GM19438 (cell line): ENCODE measurements around the gene PCSK6.
"Not testable (repeated sequence)": the region's sequence is repeated elsewhere in the genome, so short reads cannot be mapped to it uniquely, and the experiment has no call there.

Source experiments
- ATAC-seq: cut with Tn5 transposase; IDR thresholded peaks from one replicate; pipeline ENCODE4 v1.9.1; 2021; ENCODE audit warnings: low read depth; ENCODE audit not compliant: unreplicated experiment

Gene PCSK6

DNA sequence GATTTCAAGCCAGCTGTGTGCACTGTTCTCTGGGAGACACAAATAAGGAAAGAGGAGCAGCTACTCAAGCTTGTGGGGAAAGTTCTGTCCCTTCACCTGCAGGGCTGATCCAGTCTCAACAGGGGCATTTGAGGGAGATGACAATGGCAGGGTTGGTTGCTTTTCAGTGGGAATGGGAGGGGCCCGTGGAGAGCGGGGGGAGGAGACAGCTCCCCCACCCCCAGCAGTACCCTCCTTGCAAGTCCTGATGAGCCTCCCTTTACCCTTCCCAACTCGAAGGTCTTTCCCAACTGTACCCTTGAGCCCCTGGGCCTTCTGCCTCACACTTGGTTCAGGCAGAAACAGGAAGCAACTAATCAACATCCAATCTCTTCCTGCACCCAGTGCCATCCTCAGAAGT, 122.7 kb downstream of the PCSK6 start:
- ATAC-seq, result no peak

DNA sequence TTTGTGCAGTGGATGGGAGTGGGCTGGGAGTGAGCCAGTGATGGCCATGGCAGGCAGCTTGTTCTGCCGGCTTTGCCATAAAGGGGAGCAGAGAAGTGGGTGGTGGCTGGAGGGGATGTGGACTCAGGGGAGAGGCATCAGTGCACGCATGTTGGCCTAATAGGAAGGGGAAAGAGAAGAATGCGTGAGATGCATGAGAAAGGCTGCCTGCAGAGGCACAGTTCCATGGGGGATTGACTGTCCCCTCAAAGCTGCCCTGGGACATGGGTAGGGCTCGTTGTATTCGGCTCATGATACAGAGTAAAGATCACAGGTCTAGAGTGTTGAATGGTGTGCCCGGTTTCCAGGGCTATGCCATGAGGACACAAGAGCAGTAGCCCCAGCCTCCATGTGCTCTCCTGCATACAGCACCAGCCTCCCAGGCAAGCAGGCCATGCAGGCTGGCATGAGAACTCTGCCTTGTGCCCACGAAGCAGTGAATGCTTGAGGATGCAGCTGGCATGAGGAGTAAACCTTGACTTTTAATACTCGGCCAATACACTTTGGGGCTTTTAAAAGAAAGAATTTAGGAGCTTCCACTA, 126.4 kb downstream of the PCSK6 start:
- no peak for ATAC-seq

DNA sequence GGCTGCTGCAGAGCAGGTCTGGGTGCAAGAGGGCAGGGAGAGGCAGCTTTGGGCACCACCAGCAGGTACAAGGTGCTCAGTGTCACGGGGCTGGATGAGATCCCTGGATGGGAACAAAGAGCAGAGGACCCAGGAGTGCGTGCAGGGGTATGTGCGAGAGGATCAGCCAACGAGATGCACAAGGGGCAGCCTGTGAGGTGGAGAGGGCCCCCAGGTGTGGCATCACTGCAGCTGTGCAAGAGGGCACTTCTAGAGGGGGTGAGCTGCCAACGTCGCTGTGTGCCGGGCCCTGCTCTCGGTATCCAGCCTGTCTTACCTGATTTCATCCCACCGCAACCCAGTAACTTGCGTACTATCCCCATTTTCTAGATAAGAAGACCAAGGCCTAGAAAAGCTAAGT, 127.1 kb downstream of the PCSK6 start:
- ATAC-seq, result no peak

DNA sequence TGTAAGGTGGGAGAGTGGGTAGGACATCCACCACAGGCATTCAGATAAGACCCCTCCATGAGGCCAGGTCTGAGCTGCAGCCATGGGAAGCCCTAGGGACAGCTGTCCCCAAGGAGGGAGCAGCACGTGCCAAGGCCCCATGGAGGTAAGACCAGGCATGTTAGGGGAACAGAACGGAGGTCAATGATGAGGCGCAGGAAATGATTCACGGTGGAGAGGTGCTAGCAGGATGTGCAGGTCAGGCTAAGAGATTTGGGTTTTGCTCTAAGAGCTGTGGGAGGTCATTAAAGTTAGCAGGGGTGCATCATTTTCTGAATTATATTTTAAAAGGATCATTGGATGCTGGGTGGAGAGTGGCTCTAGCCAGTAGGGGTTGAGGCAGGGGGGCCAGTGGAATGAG, 128.1 kb downstream of the PCSK6 start:
- ATAC-seq, result no peak

DNA sequence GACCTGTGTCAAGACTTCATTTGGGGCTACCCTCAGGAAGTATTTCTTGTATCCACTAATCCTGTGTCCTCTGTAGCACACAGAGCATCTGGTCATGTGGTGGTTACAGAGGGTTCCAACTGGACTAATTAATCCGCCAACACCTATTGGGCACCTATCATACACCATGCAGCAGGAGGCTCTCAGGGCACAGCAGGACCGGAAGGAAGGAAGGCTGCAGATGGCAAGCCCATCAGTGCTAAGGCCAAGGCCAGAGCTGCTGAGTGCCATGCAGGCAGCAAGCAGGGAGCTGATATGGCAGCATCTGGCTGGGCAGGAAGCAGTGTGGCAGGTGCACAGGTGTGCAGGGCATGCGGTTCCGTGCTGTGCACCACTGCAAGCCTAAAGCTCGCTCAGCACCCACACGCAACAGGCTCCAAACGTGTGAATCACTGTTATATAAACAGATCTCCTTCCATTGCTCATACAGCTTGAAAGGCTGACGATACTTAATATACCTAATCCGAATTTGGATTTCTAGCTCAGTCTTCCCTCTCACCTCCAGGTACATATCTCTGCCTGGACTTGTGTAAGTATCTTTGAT, 130.1 kb downstream of the PCSK6 start:
- ATAC-seq, result no peak

DNA sequence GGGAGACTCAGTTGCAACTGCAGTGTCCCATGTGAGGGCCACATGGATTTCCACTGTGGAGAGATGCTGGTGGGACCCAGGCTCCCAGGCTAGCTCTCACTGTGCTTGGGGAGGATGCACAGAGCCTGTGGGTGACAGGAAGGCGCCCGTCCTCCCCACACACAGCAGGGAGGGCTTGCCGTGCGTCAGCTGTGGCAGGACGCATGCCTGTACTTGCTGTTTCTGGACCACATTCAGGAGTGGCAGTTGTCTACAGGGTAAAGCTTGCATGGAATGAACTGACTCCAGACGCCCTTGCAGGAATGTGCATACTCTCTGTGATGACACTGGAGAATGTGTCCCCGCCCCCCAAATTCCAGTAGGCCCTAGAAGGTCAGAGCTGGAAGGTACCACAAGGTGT, 130.6 kb downstream of the PCSK6 start:
- no peak for ATAC-seq

DNA sequence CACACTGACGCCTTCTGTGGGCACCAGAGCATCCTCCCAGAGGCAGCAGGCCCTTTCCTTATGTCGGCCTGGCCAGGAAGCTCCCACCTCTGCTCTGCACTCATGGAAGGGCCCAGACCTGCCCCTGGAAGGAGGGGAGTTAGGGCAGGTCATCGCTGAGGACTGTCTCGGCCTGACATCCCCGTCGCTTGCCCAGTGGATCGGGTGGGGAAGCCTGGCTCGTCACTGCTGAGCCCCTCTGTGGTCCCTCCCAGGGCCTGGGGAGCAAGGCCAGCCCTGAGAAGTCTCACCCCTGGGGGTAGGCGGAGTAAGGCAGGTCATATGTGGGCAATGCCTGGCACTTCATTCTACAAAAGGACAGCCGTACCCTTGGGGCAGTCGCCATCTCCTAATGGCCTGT, 131.6 kb downstream of the PCSK6 start:
- no peak for ATAC-seq

DNA sequence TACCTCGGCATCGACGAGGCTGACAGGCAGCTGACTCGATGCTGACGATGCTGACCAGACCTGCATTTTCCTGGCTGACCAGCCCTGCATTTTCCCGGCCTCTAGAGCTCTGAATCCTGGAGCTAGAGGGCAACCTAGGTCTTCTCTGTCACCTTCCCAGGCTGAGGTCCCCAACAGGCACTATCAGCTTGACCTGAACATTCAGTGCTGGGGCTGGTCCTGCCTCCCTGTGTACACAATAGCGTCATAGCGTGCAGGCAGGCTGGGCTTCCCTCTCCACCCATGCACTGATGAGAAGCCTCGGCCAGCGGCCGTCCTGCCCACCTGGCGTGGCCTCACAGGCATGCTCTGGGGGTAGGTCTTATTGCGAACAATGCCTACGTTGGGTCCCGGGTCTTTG, 132.2 kb downstream of the PCSK6 start:
- ATAC-seq, result no peak

DNA sequence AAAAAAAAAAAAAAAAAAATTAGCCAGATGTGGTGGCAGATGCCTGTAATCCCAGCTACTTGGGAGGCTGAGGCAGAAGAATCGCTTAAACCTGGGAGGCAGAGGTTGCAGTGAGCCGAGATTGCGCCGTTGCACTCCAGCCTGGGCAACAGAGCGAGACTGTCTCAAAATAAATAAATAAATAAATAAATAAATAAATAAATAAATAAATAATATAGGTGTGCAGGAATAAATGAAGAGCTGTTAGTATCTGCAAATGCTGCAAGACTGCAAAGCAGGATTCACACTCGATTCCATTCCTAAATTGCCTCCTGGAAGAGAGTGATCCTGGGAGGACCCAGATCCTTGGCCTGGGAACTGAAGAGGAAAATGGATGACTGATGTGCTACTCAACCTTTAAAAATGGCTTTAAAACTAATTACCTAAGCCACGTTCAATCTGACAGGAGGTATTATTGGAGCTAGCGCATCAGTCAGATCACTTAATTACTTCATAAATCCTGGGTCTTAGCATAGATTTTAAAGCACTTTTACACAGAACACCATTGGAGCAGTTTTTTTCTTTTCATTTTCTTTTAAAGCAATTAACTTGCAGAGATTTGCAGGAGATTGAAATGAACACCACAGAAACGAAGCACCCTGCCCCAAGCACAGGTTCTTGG, 132.9 kb downstream of the PCSK6 start:
- not testable (repeated sequence) for ATAC-seq

DNA sequence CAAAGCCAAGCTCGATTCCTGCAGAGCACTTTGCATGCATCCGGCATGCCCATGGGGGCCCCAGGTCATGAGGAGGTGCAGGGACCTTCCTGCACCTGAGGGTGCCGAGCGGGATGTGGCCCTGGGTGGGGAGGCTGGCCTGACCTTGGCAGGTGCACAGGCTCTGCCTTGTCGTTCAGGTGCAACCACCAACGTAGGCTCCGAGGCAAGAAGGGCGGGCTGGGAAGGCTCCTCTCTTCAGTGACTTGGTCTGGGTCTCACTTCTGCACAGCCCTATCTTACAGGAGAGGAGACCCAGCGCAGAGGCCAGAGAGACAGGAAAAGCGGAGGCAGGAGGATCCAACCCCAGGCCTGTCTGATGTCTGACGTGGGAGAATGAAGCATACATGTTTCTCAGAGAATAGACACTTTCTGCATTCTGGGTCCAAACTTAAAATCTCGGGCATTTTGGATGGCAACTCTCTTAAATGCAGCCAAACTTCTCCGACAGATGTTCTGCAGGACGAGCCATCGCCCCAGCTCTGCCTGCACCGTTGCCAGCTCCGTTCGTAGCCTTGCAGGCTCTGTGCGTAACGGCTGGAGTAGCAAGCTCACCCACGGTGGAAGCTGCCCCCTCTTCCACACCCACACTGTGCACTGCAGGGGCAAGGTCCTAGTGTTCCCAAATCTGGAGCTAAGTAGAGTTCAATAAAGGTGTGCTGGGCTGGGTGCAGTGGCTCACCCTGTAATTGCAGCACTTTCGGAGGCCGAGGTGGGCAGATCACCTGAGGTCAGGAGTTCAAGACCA, 133.6 kb downstream of the PCSK6 start:
- no peak for ATAC-seq

DNA sequence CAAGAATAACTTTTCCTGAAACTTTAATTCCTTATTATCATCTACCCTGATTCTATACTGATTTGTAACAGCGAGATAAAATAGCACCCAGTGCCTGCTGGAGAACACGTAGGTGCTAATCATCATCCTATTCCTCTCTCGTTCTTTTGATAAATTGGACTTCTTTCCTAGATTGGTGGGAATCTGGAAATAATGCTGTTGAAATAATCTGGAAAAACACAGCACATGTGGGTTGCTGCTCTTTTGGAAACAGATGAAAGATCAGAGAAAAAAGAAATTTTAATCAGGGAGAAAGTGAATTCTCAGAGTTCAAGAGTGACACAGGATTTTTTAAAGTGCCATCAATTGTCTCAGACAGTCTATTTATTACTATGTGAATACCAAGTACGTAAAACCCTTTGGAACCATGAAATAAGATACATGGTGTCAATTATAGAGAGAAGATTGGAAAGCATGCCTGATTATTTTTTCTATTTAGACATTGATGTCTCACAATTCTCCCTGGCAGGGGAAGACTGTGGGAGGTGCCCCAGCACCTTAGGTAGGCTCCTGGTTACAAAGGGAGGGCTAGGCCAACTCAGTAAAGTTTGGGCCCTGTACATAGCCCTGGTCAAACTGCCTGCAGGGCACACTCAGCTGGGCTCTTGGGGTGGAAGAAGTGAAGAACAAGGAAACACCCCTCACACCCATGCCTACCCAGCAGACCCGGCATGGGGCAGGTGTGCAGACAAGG, 134.4 kb downstream of the PCSK6 start:
- no peak for ATAC-seq

DNA sequence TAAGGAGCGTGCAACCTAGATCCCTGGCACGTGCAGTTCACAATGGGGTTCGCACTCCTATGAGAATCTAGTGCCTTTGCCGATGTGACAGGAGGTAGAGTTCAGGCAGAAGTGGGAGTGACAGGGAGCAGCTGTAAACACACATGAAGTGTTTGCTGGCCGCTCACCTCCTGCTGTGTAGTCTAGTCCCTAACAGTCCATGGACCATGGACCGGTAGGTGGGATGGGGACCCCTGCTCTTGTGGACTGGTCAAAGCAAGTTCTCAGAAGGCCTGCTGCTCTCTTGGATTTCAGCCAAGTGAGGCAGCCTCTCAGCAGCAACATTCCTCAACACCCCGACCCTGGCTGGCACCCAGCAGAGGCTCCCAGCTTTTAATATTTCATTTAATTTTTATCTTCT, 136.3 kb downstream of the PCSK6 start:
- no peak for ATAC-seq

DNA sequence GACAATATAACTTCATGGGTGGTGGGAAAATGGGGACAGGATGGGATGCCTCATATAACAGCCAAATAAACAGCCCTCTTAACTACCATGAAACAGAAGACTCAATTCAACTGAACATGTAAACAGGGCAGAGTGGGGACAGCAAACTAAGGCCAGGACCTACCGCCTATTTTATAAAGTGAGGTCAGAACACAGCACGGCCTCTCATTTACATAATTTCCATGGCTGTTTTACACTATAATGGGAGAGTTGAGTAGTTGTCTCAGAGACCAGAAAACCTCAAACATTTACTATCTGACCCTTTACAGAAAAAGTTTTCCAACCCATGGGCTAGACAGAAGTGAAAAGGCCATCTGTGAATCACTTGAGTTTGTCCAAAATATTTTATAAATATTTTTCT, 137.8 kb downstream of the PCSK6 start:
- ATAC-seq, result no peak

DNA sequence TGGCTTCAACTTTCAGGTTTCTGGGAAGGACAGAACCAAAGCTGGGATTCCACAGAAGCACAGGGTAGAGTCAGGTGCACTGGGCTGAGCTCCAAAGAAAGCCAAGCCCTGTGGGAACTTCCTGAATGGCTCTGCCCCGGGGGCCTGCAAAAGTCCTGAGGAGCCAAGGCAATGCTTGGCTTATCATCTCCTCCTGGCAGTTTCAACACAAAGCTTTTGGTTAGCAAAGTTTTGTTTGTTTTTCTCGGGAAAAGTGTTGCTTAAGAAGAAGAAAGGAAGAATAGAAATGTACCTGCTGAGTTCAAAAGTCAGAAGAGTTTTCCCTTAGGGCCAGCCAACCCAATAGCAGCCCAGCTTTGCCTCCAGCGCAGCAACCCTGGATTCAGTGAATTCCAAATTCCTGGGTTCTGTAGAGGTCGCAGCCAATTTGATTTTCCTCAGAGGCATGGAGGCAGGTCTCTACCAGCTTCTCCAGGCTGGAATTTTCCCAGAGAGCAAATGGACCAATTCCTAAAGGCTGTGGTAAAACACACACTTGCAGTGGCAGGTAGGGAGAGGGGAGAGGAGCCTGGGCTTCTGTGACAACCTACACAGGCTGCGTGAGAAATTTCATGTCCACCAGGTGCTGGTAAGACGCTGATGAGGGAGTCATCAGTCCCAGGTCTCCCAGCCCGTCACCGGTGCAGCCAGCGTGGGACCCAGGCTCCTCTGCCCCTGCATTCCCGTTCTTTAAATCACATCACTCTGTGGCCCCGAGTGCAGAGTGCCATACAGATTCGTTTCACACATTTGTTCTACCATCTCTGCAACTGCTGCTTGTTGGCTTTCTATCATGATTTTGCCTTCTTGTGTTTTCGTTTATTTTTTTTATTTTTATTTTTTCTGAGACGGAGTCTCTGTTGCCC, 140.2 kb downstream of the PCSK6 start:
- no peak for ATAC-seq

DNA sequence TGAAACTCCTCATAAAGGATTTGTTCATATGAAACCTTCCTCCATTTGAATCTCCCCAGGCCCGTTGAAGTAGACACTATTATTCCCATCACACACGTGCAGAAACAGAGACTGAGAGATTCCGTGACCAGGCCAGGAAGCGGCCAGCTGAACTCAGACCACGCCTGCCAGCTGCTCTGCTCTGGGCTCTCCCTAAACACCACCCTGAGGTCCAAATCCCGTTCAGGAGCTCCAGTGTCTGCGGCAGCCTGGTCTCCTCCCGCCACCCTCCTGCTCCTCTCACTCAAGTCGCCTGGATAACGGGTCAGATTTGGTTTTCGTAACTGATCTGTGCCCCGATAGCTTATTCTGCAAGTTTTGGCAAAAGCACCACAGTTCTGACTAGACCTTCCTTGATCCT, 140.9 kb downstream of the PCSK6 start:
- ATAC-seq, result no peak

DNA sequence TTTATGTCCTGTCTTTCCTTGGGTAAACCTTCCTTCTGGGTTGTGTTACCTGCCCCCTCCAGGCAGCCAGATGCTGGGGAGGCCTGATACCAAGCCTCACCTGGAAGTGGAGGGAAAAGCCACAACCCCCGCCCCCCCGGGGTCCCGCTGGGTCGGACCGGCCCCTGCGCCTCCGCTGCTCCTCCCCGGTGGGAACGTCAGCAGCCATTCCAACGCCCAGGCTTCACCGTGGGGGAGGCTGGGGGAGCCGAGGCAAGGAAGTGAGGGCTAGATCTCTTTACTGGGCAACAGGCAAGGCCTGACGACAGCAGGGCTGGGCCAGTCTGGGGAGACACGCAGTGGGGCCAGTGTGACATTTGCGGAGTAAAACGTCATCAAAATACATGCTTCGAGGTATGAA, 141.5 kb downstream of the PCSK6 start:
- no peak for ATAC-seq

DNA sequence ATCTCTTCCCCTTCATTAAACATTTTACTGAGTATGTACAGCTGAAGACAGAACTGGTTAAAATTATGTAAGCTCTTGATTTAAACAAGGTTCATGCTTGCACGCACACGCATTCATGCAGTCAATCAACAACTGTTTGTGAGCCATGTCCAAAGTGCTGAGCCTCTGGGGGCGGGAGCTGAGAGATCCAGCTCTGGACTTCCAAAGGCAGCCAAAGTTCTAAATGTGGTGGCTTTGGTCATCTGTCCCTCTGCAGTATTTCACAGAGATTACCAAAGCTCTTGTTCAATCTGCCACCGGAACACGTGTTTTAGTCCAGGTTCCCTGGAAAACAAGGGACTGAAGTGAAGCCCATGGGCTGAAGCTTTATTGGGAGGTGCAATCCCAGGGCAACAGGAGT, 142.1 kb downstream of the PCSK6 start:
- no peak for ATAC-seq

DNA sequence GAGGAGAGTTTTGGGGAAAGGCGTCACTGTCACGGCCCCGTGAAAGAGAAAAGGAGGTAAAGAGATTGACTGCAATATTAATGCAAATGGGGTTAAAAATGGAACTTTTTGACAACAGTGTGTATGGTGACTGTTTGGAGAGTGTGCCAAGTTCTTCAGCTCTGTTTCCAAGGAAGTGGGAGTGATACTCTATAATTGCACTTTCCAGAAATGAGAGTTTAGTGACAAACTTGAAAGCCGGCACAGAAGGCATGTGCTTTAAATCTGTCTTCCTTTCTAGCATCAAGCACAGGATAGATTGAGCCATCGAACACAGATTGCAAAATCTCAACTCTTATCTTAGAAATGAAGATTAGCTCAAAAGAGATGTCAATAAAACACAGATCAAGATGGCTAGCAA, 142.6 kb downstream of the PCSK6 start:
- no peak for ATAC-seq

DNA sequence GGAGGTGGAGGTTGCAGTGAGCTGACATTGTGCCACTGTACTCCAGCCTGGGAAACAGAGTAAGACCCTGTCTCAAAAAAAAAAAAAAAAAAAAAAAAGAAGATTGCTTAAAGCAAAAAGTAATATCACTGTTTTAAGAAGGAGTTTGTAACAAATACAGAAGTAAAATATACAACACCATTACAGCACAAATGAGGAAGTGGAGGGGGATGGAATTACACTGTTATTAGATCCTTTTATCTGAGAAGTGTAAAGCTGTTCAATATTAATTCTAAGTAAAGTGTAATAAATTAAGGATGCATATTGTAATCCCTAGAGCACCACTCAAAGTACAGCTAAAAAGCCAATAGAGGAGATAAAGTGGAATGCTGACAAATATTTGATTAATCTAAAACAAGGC, 147.5 kb downstream of the PCSK6 start:
- no peak for ATAC-seq

DNA sequence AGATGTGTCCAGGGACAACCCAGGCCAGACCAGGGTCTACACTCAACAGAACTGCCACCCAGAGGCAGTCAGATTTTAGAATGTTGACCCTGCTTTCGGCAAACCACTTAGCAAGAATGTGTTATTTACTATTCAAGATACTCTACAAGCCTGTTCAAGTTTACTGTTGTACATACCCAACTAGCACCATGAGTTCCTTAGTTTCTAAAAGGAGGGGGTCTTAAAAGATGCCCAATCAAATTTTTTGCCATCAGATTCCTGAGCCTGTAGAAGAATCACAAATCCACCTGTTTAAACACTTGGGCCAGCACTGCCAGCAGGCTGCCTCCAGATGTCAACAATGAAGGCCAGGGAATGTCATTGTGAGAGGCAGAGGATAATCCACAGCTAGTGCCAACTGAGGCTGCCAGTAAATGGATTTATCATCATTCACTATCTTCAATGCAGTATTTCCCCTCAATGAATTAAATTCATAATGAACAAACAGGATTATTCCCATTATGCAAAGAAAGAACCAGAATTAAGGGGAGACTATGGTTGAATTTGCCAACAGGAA, 150.9 kb downstream of the PCSK6 start:
- ATAC-seq, result no peak
